Peyer's patch (tissue), 4 donors: ENCODE data around the gene CDC42EP5.

Experiments used
- POLR2A ChIP-seq, 2 donors: fragments of 450-650 bp; IDR thresholded peaks; one replicate each; pipeline ENCODE4 v1.5.1; 2017; ENCODE audit warnings: antibody characterized with exemption in 2 of 2, mild to moderate bottlenecking in 2 of 2, moderate library complexity in 2 of 2
- TF ChIP-seq, protein P1 (sequence below), 6 experiments: fragments of 450-650 bp in 4 of 6; fragments of 200-600 bp in 2 of 6; sonication (generic) in 1 of 6; IDR thresholded peaks; one replicate each; pipeline ENCODE4 v1.5.1; 2017 to 2019; ENCODE audit warnings: antibody characterized with exemption in 6 of 6, mild to moderate bottlenecking in 3 of 6, moderate library complexity in 1 of 6

DNA sequence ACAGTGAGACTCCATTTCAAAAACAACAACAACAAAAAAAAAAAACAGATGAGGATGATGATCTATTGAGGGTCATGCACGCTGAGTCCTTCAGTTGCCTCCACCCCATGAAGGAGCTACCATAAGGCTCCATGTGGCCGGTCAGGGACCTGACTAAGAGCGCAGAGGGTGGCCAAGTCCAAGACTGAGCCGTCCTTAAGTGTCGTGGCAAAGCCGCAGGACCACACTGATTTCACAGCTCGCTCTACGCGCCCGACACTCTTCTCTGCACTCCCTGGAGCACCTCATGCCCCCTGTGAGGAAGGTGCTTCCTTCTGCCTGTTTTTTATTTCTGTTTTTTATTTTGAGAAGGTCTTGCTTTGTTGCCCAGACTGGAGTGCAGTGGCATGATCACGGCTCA is 45.5 kb downstream of the CDC42EP5 start:
- TF ChIP-seq, protein P1, sequence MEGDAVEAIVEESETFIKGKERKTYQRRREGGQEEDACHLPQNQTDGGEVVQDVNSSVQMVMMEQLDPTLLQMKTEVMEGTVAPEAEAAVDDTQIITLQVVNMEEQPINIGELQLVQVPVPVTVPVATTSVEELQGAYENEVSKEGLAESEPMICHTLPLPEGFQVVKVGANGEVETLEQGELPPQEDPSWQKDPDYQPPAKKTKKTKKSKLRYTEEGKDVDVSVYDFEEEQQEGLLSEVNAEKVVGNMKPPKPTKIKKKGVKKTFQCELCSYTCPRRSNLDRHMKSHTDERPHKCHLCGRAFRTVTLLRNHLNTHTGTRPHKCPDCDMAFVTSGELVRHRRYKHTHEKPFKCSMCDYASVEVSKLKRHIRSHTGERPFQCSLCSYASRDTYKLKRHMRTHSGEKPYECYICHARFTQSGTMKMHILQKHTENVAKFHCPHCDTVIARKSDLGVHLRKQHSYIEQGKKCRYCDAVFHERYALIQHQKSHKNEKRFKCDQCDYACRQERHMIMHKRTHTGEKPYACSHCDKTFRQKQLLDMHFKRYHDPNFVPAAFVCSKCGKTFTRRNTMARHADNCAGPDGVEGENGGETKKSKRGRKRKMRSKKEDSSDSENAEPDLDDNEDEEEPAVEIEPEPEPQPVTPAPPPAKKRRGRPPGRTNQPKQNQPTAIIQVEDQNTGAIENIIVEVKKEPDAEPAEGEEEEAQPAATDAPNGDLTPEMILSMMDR (IDR thresholded peaks at IDR 0.05) = no peak
- no peak for TF ChIP-seq POLR2A (IDR thresholded peaks at IDR 0.05)
